ENCODE measurements around the gene FXYD2. TPM values are rescaled to one million over a fixed set of nuclear protein-coding genes. Genes with fewer than 3 reads are reported as not detected.
"Not testable (repeated sequence)": the region's sequence is repeated elsewhere in the genome, so short reads cannot be mapped to it uniquely, and the experiment has no call there.

FXYD2 gene
- total RNA-seq, 1 experiment from 2014 or later, result not detected

DNA sequence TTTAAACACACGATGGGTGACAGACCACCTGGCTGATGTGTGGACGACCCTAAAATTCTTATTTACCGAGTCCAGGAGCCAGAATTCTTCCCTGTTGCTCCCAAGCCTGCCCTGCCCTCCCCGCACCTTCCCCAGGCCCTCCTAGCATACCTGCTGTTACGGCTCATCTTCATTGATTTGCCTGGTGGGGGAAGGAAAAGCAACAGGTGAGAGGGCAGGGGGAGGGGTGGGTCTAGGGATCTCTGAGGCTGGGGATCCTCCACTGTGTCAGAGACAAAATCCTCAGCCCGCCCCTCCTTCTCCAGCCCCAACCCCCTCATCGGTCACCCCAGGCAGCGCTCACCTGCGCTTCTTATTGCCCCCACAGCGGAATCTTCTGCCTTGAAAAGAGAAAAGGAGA, 4.0 kb downstream of the FXYD2 start:
- no peak for DNase-seq (ENCODE audit: low read depth)

- no peak for DNase-seq (ENCODE audit: low read depth)
Observed at GRCh38 chr11:117820071-117820470, 4.5 kb downstream of the FXYD2 start.

DNA sequence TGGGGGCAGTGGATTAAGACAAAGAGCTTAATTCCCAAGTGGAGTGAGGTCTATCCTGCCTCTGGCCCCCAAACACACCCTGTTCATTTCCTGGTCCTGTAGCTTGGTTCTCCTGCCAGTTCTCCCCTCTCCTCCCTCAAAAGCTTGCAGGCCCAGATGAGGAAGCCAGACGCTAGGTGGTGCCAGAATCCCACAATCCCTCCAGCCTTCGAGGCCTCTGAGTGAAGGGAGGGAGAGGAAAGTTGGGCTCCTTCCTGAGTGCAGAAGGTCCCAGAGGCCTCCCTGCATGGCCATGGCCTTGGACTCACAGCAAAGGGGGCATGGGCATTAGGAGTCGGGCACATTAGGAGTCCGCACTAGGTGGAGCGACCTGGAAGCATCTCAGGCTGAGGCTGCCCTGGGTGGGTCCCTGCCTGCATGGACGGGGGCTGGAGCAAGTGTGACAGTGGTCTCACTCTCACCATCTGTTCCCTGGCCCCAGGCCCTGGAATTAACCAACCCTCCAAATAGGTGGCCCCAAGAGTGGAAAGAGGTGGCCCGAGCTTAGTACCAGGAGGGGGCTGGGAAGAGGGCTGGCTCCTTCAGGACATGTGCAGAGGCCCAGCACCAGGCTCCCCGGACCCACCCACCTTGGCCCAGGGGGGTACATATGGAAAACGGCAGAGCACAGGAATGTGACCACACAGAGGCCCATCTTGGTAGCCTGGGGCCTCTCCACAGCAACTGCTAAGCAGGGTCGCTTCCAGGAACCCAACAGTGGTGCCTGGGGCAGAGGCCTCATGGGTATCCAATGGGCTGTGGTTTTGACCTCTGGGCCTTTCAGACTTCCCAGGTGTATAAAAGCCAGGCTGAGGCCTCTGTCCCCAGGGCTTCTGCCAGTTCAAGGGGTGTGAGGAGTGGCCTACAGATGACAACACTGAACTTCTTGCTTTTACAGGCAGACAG, 5.2 kb downstream of the FXYD2 start:
- peak; percentile 53 for DNase-seq (ENCODE audit: low read depth)

DNA sequence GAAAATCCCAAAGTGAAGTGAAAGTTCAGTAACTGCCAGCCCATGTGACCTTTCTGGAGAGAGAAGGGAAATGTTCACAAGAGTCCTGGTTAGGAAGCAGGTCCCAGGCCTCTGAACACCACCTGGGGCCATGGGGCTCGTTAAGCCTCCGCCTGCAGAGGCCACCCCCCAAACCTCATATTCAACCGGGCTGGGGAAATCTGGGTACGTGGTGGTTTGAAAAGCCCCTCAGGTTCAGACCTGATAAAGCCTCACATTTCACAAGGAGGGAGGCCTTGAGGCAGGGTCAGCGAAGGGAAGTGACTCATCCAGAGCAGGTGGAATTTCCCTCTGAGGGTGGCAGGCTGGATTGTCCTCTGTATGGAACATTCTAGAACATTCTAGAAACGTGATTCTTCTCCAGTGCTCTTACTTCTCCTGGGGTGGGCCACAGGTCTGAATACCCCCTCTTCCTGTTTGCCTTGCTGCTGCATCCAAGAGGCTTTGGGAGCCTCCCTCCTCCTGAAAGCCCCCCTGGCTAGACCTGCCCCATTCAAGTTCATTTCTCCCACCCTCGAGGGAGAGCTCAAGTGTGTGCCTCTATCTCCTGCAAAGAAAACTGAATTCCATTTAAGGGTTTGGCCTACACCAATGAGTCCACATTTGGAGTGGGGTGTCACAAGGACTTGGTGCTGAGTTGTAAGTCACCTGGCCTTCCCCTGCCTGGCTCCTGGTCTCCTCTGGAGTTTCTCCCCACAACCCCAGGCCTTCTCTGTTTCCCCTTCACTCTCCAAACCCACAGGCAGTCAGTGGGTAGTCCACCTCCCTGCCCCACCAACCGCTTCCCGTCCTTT, 6.3 kb downstream of the FXYD2 start:
- DNase-seq (ENCODE audit: low read depth), result peak; percentile 60

GRCh38 chr11:117817368-117818040, 7.0 kb downstream of the FXYD2 start:
- peak; percentile 65 for DNase-seq (ENCODE audit: low read depth)

DNA sequence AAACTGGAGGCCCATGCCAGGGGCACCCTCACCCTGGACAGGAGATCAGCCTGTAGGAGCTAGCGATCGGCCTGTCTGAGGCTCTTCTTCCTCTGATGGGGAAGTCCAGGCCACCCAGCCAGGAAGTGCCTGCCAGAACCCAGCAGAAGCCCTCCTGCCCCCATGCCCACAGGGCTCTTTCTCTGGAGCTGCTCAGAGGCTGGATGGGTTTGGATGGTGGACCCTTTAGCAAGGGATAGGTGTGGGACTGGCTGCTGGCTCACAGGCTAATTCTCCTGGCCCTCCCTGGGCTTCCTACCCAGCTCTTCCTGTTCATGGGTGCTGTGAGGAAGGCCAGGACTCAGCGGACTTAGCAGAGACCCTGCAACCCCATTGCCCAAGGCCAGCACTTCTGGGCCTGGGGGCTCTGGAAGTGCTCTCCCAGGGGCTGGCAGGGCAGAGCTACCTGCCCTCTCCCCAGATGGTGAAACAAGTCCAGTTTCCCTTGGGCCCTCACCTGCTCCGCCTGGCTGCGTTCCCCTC, 7.6 kb downstream of the FXYD2 start:
- no peak for DNase-seq (ENCODE audit: low read depth)

GRCh38 chr11:117816151-117816741, 8.3 kb downstream of the FXYD2 start:
- peak; percentile 45 for DNase-seq (ENCODE audit: low read depth)

DNA sequence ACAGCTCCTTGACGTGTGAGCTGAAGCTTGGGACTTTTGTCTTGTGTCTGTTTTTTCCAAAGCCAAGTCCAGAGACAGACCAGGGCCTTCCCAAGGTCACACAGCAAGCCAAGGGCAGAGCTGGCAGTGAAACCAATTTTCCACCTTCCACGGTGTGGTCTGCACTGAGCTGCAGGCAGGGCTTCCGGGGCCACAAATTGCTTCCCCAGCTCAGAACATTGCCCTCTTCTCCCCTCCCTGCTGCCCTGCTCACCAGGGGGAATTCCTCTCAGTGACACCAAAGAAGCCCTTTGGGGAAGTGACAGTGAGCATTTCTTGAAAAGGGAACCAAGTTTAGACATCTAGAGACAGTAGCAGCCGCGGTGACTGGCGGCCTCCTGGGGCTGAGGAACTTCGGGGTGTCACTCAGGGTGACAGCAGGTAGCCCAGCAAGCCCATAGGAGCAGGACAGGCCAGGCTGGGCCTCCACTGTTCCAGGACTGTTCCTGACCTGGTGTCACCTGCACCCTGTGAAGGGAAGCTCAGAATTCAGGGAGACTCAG, 9.2 kb downstream of the FXYD2 start:
- DNase-seq (ENCODE audit: low read depth), result no peak

GRCh38 chr11:117814766-117815261, 9.7 kb downstream of the FXYD2 start:
- DNase-seq (ENCODE audit: low read depth), result no peak

DNA sequence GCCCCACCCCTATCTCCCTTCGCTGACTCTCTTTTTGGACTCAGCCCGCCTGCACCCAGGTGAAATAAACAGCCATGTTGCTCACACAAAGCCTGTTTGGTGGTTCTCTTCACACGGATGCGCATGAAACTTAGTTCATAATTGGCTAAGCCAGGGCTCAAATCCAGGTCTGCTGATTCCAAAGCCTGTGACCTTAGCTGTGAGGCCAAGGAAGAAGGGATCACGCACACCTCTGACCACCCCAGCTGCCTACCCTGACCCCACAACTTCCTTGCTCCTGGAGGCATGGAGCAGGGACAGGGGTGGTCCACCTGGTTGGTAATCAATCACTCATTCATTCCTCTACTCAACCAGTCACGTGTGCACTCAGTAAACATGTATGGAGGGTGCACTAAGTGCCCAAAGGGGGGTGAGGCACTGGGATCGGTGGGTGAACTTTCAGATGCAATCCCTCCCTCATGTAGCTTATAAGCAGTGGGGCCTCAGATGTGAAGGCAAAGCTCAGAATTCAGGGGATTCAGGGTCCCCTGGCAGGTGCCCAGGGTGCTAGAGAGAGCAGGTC, 10.3 kb downstream of the FXYD2 start:
- no peak for DNase-seq (ENCODE audit: low read depth)

DNA sequence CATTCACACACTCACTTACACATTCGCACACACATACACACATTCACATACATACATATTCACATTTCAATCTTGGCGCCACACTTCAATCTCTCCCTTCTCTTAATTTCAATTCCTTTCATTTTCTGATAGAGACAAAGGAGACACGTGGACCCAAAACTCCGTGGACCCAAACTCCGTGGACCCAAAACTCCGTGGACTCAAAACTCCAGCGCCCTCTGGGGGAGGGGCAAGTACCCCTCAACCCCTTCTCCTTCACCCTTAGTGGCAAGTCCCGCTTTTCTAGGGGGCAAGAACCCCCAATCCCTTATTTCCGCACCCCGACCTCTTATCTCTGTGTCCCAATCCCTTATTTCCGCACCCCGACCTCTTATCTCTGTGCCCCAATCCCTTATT, 14.5 kb downstream of the FXYD2 start:
- not testable (repeated sequence) for DNase-seq (ENCODE audit: low read depth)

GRCh38 chr11:117809236-117810055, 15.1 kb downstream of the FXYD2 start:
- peak; percentile 53 for DNase-seq (ENCODE audit: low read depth)

DNA sequence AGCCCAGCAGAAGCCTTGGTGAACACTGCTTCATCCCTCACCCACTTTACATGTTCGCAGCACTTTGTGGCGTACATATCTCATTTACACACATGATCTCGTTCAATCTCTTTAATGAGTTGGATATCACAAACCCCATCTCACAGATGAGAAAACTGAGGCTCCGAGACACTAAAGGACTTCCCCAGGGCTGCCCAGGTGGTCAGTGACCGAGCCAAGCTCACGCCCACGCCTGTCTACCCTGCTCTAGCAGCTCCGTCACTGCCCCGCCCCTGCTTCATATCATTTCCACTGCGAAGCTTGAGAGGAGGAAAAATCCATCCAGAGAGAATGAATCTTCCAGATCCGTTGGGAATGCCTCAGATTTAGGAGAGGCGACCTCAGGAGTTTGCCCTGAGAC, 15.8 kb downstream of the FXYD2 start:
- no peak for DNase-seq (ENCODE audit: low read depth)

GRCh38 chr11:117807482-117808327, 16.8 kb downstream of the FXYD2 start:
- peak; percentile 42 for DNase-seq (ENCODE audit: low read depth)

DNA sequence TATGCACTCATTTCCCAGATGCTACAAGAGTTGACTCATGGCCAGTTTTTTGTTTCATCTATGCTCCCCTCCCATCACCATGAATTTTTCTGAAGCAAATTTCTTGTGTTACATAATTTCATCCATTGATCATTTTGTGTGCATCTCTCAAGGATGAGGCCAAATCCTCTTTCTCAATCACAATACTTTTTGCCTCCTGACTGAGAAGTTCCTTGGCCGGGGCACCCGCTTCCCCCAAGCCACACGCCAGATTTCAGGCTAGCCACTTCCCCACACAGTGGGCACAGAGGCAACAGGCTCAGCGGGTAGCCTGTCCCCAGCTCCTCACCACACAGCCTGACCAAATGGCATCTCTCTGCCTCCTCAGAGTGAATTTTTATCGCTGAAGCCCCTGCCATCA, 17.7 kb downstream of the FXYD2 start:
- no peak for DNase-seq (ENCODE audit: low read depth)

DNA sequence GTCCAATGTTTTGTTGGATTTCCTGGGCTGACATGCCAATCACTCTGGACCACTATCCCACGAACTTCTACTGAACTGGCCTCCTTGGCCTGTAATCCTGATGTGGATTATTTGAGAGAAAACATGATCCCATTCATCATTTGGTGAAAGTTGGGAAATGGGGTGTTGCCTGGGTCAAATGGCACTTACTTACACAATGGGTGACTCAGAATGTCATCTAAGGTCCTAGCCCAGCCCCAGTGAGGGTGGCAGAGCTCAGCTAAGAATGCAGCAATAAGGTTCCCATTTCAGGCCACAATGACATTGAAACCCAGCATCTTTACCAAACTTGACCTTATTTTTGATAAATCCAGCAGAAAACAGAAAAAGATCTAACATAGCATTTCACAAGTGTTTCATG, 19.5 kb downstream of the FXYD2 start:
- no peak for DNase-seq (ENCODE audit: low read depth)

DNA sequence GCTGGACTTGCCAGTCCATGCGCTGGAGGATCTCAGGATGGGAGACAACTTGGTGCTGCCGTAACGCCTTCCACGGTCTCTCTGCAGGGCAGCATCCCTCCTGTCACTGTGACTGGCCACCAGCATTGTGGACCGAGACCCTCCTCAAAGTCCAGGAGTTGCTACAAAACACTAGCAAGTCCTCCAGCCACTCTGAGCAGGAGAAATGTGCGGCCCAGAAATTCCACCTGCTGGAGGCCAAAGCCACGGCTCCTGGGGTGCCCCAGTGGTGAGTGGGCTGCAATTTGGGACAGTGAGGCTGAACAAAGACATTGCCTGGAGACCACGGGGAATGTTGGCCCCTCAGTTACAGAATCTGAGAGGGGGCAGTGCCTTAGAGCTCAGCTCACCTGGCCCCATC, 20.6 kb downstream of the FXYD2 start:
- no peak for DNase-seq (ENCODE audit: low read depth)

- no peak for DNase-seq (ENCODE audit: low read depth)
Observed at GRCh38 chr11:117799634-117800033, 24.9 kb downstream of the FXYD2 start.

Measured in RPMI7951 (cell line).